Naive thymus-derived CD4-positive, alpha-beta T cell (primary cell): ENCODE data around the gene LRRFIP1. TPM values are rescaled to one million over a fixed set of nuclear protein-coding genes. Genes with fewer than 3 reads are reported as not detected.

Source experiments
- ATAC-seq: fragments of 150-1000 bp; cut with Tn5 transposase; 2 replicates; pipeline ENCODE4 v1.10.0; 2021; ENCODE audit warnings: mild to moderate bottlenecking, moderate library complexity
- CTCF ChIA-PET: fragments of 350-600 bp; sonication (Branson Sonifier 250); formaldehyde crosslinking; loops from one replicate; lab custom pipeline; 2021; ENCODE audit warnings: antibody characterized with exemption; lab: Charles Lee
- POLR2A ChIA-PET: fragments of 350-600 bp; sonication (Branson Sonifier 250); formaldehyde crosslinking; loops from one replicate; lab custom pipeline; 2021; ENCODE audit warnings: antibody characterized with exemption, inconsistent platforms; lab: Charles Lee
- DNase-seq, 9 donors: peaks; one replicate each; pipeline versions ENCODE4 v3.0.0 to v3.0.0-alpha.2; 2020 to 2022; ENCODE audit warnings: mixed read lengths in 1 of 9
- H3K27ac ChIP-seq: one replicate; pipeline ENCODE4 v1.7.0; 2013; ENCODE audit warnings: mild to moderate bottlenecking, low read depth, low read length, moderate library complexity
- H3K27me3 ChIP-seq, 2 donors: one replicate each; pipeline ENCODE4 v1.7.0; 2013; ENCODE audit warnings: low read length in 2 of 2, mild to moderate bottlenecking in 2 of 2, moderate library complexity in 2 of 2; ENCODE audit not compliant: control insufficient read depth in 2 of 2, insufficient read depth in 2 of 2
- H3K36me3 ChIP-seq, 3 experiments: 1 replicate in 2 of 3; 2 replicates in 1 of 3; pipeline ENCODE4 v1.7.0; 2013; ENCODE audit warnings: low read length in 3 of 3, mild to moderate bottlenecking in 3 of 3, moderate library complexity in 1 of 3; ENCODE audit not compliant: insufficient read depth in 3 of 3, control insufficient read depth in 2 of 3
- H3K4me1 ChIP-seq, 2 donors: one replicate each; pipeline ENCODE4 v1.7.0; 2013; ENCODE audit warnings: low read length in 2 of 2, mild to moderate bottlenecking in 2 of 2, moderate library complexity in 1 of 2; ENCODE audit not compliant: control insufficient read depth in 2 of 2, insufficient read depth in 2 of 2
- H3K4me3 ChIP-seq: 2 replicates; pipeline ENCODE4 v1.7.0; 2013; ENCODE audit warnings: mild to moderate bottlenecking, low read length
- H3K9me3 ChIP-seq, 3 experiments: 1 replicate in 2 of 3; 2 replicates in 1 of 3; pipeline ENCODE4 v1.7.0; 2013; ENCODE audit warnings: low read length in 3 of 3; ENCODE audit not compliant: control insufficient read depth in 2 of 3
- H3K27ac Mint-ChIP-seq, 9 donors: one replicate each; pipeline ENCODE4 v1.8.0; 2020 to 2022; ENCODE audit warnings: mixed read lengths in 9 of 9, mild to moderate bottlenecking in 8 of 9, moderate library complexity in 5 of 9, inconsistent platforms in 2 of 9
- H3K27me3 Mint-ChIP-seq, 5 donors: one replicate each; pipeline ENCODE4 v1.8.0; 2021 to 2022; ENCODE audit warnings: mixed read lengths in 5 of 5, mild to moderate bottlenecking in 1 of 5
- H3K36me3 Mint-ChIP-seq, 5 donors: one replicate each; pipeline ENCODE4 v1.8.0; 2020 to 2022; ENCODE audit warnings: mixed read lengths in 5 of 5, mild to moderate bottlenecking in 3 of 5, inconsistent platforms in 1 of 5
- H3K4me1 Mint-ChIP-seq, 7 donors: one replicate each; pipeline ENCODE4 v1.8.0; 2020 to 2022; ENCODE audit warnings: mixed read lengths in 7 of 7, mild to moderate bottlenecking in 3 of 7, inconsistent platforms in 1 of 7
- H3K4me3 Mint-ChIP-seq, 10 donors: one replicate each; pipeline ENCODE4 v1.8.0; 2020 to 2022; ENCODE audit warnings: mild to moderate bottlenecking in 10 of 10, mixed read lengths in 10 of 10, moderate library complexity in 6 of 10, inconsistent platforms in 2 of 10
- H3K9me3 Mint-ChIP-seq, 11 donors: one replicate each; pipeline ENCODE4 v1.8.0; 2020 to 2022; ENCODE audit warnings: mixed read lengths in 11 of 11, mild to moderate bottlenecking in 4 of 11, inconsistent platforms in 1 of 11, moderate library complexity in 1 of 11
- intact Hi-C, 2 donors: fragments of 100-400 bp; cut with micrococcal nuclease; formaldehyde crosslinking; loops; one replicate each; pipeline ENCODE4 v1.15.1; 2023
- polyA plus RNA-seq, 2 donors: library from polyadenylated mRNA; unstranded; fragments of 300-500 nt; fragmentation: Illumina TruSeq; gene quantifications; one replicate each; pipeline ENCODE4 v1.2.3, GENCODE V29; 2021
- total RNA-seq, 6 experiments: library from RNA in 5 of 6; stranded (reverse) in 5 of 6; gene quantifications; 1 replicate in 5 of 6; 2 replicates in 1 of 6; pipeline ENCODE4 v1.2.3 and lab custom pipeline; 2021 to 2026

The LRRFIP1 gene
- total and polyA plus RNA-seq, 7 experiments from 2014 or later: 82.2 to 257 (median 105) TPM

DNA sequence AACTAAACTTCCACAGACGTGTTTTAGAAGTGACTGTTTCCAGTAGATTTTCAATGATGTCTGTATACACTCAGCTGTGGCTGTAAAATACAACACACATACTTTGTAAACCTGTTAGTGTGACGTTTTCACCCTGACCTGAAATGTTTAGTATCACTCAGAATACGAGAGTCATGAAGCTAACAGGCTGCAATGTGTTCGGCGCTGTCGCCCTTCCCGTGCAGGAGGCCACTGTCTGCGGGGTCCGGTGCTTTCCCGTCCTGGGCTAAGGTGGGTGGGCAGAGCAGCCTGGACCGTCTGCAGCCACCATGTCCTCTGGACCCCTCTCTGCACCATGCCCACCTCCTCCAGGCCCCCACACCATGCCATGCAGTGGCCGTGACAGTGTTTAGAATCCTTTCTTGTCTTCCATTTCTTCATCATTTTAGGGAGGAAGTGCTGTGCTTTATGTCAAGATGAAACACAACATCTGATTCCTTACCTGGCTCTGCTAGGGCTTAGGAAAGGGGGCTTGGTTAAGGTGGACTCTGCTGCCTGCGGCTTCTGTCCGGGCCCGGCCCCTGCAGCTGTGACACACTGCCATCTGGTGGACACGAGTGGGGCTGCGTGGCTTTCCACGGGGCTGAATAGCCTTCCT lies 117.3 kb downstream of the LRRFIP1 start:
- Mint-ChIP-seq H3K4me3 (peak overlapping the region in 1 of 10 donors; percentile 14), H3K27ac (peak overlapping the region; percentile 79 to 94 (median 86)), H3K9me3 (no peaks in the 10 kb centered on the region), H3K4me1 (peaks cover 30 to 55% (median 46%) of the 10 kb centered on the region in 7 donors), H3K36me3 (peaks cover 8 to 24% (median 9%) of the 10 kb centered on the region in 5 donors), H3K27me3 (no peaks in the 10 kb centered on the region)
- POLR2A ChIA-PET: interaction anchor here (0.9 to 4.4 kb wide), 3 partner anchors 32 to 72 kb away, joined by 3 to 32 read pairs (median 5); no protein-coding TSS in a partner anchor
- intact Hi-C loops: loop anchor here (1.0 to 10.0 kb wide), 9 partner anchors 48 to 518 kb away; no protein-coding TSS in a partner anchor
- Histone ChIP-seq H3K27me3 (no peaks in the 10 kb centered on the region), H3K9me3 (no peaks in the 10 kb centered on the region), H3K4me3 (no peak overlapping the region), H3K27ac (peak overlapping the region; percentile 44), H3K36me3 (peaks cover 4 to 24% (median 6%) of the 10 kb centered on the region in 3 experiments), H3K4me1 (peaks cover 4 to 8% of the 10 kb centered on the region in 2 donors)
- peak; percentile 83 for ATAC-seq
- CTCF ChIA-PET: interaction anchor here (0.6 to 6.2 kb wide), 37 partner anchors 8 to 1774 kb away, joined by 3 to 181 read pairs (median 4); no protein-coding TSS in a partner anchor
- peak; percentile 61 to 84 (median 74) for DNase-seq

DNA sequence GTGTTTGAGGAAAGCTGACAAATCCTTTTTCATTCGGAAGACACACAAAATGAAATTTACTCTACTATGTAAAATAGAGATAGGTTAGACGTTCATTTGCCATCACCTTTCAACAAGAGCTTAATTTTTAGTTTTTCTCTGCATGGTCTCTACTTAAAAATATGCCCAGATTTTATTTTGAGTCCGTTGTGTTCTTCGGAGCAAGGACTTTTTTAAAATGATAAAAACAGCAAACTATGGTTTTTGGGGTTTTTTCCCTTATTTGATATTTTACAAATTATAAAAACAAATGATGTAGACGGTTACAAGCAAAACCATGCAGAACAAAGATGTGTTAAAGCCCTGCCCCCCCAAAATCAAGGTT lies 117.8 kb downstream of the LRRFIP1 start:
- Histone ChIP-seq H3K4me3 (no peak overlapping the region), H3K27ac (no peak overlapping the region), H3K27me3 (no peaks in the 10 kb centered on the region), H3K36me3 (peaks cover 4 to 29% (median 6%) of the 10 kb centered on the region in 3 experiments), H3K9me3 (no peaks in the 10 kb centered on the region), H3K4me1 (peaks cover 4 to 8% of the 10 kb centered on the region in 2 donors)
- Mint-ChIP-seq H3K4me1 (peaks cover 30 to 52% (median 46%) of the 10 kb centered on the region in 7 donors), H3K9me3 (no peaks in the 10 kb centered on the region), H3K27ac (peak overlapping the region in 8 of 9 donors; percentile 83 to 94 (median 87)), H3K27me3 (no peaks in the 10 kb centered on the region), H3K4me3 (peak overlapping the region in 1 of 10 donors; percentile 14), H3K36me3 (peaks cover 10 to 26% (median 11%) of the 10 kb centered on the region in 5 donors)
- POLR2A ChIA-PET: interaction anchor here (0.9 to 4.4 kb wide), 3 partner anchors 33 to 72 kb away, joined by 3 to 32 read pairs (median 5); no protein-coding TSS in a partner anchor
- DNase-seq (no peak), ATAC-seq (no peak)
- intact Hi-C loops: loop anchor here (1.0 to 10.0 kb wide), 9 partner anchors 48 to 517 kb away; no protein-coding TSS in a partner anchor
- CTCF ChIA-PET: interaction anchor here (0.6 to 6.2 kb wide), 34 partner anchors 8 to 518 kb away, joined by 3 to 181 read pairs (median 4); no protein-coding TSS in a partner anchor

GRCh38 chr2:237746302-237747080 lies 119.1 kb downstream of the LRRFIP1 start:
- CTCF ChIA-PET: interaction anchor here (0.6 to 6.2 kb wide), 12 partner anchors 8 to 516 kb away, joined by 3 to 181 read pairs (median 6); no protein-coding TSS in a partner anchor
- Histone ChIP-seq H3K9me3 (no peaks in the 10 kb centered on the region), H3K36me3 (peaks cover 9 to 40% (median 11%) of the 10 kb centered on the region in 3 experiments), H3K27me3 (no peaks in the 10 kb centered on the region), H3K4me1 (peaks cover 4 to 8% of the 10 kb centered on the region in 2 donors), H3K4me3 (no peak overlapping the region), H3K27ac (no peak overlapping the region)
- Mint-ChIP-seq H3K4me1 (peaks cover 22 to 41% (median 35%) of the 10 kb centered on the region in 7 donors), H3K27me3 (no peaks in the 10 kb centered on the region), H3K27ac (peak overlapping the region in 1 of 9 donors; percentile 60), H3K9me3 (no peaks in the 10 kb centered on the region), H3K36me3 (peaks cover 12 to 31% (median 17%) of the 10 kb centered on the region in 5 donors), H3K4me3 (no peak overlapping the region)
- intact Hi-C loops: loop anchor here (5.0 to 10.0 kb wide), 2 partner anchors 232 to 516 kb away; no protein-coding TSS in a partner anchor
- POLR2A ChIA-PET: interaction anchor here (4.4 kb wide), 1 partner anchor 73 kb away, joined by 32 read pairs; no protein-coding TSS in a partner anchor
- no peak for DNase-seq
- no peak for ATAC-seq

DNA sequence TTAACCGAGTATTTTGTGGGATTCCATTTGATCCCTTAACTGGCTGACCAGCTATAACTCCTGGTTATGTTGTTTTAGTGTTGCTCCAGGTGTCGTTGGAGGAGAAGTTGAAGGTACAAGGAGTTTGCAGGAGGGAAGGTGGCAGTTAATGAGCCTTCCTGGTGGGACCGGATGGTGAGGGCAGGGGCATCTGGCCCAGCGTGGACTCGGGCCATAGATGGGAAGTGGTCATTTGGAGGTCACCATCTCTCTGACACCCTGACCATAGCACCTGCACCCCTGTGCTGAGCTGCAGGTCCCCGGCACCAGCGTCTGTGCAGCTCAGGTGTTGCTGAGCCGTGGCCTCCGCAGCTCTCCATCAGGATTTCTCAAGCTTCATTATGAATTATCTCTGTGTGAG lies 119.8 kb downstream of the LRRFIP1 start:
- no peaks in the 10 kb centered on the region for H3K27me3 ChIP-seq
- H3K9me3 Mint-ChIP-seq: no peaks in the 10 kb centered on the region
- no peak overlapping the region for H3K27ac ChIP-seq
- POLR2A ChIA-PET: interaction anchor here (4.4 kb wide), 1 partner anchor 74 kb away, joined by 32 read pairs; no protein-coding TSS in a partner anchor
- H3K36me3 ChIP-seq: peaks cover 14 to 46% (median 16%) of the 10 kb centered on the region in 3 experiments
- H3K4me3 ChIP-seq: no peak overlapping the region
- DNase-seq: no peak
- no peaks in the 10 kb centered on the region for H3K9me3 ChIP-seq
- no peak for ATAC-seq
- no peaks in the 10 kb centered on the region for H3K27me3 Mint-ChIP-seq
- no peak overlapping the region for H3K27ac Mint-ChIP-seq
- CTCF ChIA-PET: interaction anchor here (0.6 to 6.2 kb wide), 3 partner anchors 49 to 173 kb away, joined by 3 to 181 read pairs (median 4); no protein-coding TSS in a partner anchor
- peaks cover 19 to 37% (median 34%) of the 10 kb centered on the region in 7 donors for H3K4me1 Mint-ChIP-seq
- intact Hi-C loops: loop anchor here (5.0 to 10.0 kb wide), 2 partner anchors 232 to 515 kb away; no protein-coding TSS in a partner anchor
- H3K4me1 ChIP-seq: peaks cover 4 to 8% of the 10 kb centered on the region in 2 donors
- H3K4me3 Mint-ChIP-seq: no peak overlapping the region
- H3K36me3 Mint-ChIP-seq: peaks cover 15 to 36% (median 21%) of the 10 kb centered on the region in 5 donors

DNA sequence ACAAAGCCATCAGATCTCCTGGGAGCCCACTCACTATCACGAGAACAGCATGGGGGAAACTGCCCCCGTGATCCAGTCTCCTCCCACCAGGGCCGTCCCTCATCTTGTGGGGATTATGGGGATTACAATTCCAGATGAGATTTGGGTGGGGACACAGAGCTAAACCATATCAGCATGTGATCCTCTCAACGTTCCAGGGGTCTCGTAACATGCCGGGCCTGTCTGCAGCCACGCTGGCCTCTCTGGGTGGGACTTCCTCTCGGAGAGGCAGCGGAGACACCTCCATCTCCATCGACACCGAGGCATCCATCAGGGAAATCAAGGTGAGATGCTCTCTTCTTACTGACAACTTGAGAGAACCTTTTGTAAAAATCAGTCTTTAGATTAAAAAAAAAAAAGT lies 121.6 kb downstream of the LRRFIP1 start:
- POLR2A ChIA-PET: interaction anchor here (0.5 to 1.5 kb wide), 2 partner anchors 51 to 62 kb away, joined by 3 to 8 read pairs; no protein-coding TSS in a partner anchor
- no peak overlapping the region for H3K4me3 Mint-ChIP-seq
- H3K27me3 Mint-ChIP-seq: no peaks in the 10 kb centered on the region
- Histone ChIP-seq H3K4me3 (no peak overlapping the region), H3K36me3 (peaks cover 14 to 58% (median 19%) of the 10 kb centered on the region in 3 experiments), H3K9me3 (no peaks in the 10 kb centered on the region), H3K4me1 (peaks cover 4 to 8% of the 10 kb centered on the region in 2 donors), H3K27ac (no peak overlapping the region), H3K27me3 (no peaks in the 10 kb centered on the region)
- intact Hi-C loops: loop anchor here (5.0 to 10.0 kb wide), 2 partner anchors 234 to 513 kb away; no protein-coding TSS in a partner anchor
- no peak overlapping the region for H3K27ac Mint-ChIP-seq
- H3K9me3 Mint-ChIP-seq: no peaks in the 10 kb centered on the region
- CTCF ChIA-PET: interaction anchor here (0.7 to 1.0 kb wide), 3 partner anchors 73 to 76 kb away, joined by 3 to 8 read pairs (median 4); no protein-coding TSS in a partner anchor
- ATAC-seq: no peak
- peaks cover 6 to 33% (median 17%) of the 10 kb centered on the region in 7 donors for H3K4me1 Mint-ChIP-seq
- peaks cover 19 to 49% (median 31%) of the 10 kb centered on the region in 5 donors for H3K36me3 Mint-ChIP-seq
- no peak for DNase-seq
